Activated T-helper 17 cell treated with anti-CD3 and anti-CD28 coated beads, Interleukin-2, amount 50 U/mL, for 72 hours (primary cell): Measurements from ENCODE around the gene PRPF19. TPM values are rescaled to one million over a fixed set of nuclear protein-coding genes. Genes with fewer than 3 reads are reported as not detected.
"Not testable (repeated sequence)": the region's sequence is repeated elsewhere in the genome, so short reads cannot be mapped to it uniquely, and the experiment has no call there.

Source experiments
- ATAC-seq: fragments of 150-1000 bp; cut with Tn5 transposase; replicated peaks from 2 replicates; pipeline ENCODE4 v1.10.0; 2021; ENCODE audit warnings: mild to moderate bottlenecking, moderate library complexity
- H3K27ac Mint-ChIP-seq: one replicate; pipeline ENCODE4 v1.8.0; 2022; ENCODE audit warnings: mixed read lengths
- H3K27me3 Mint-ChIP-seq: one replicate; pipeline ENCODE4 v1.8.0; 2022; ENCODE audit warnings: mixed read lengths
- H3K36me3 Mint-ChIP-seq: one replicate; pipeline ENCODE4 v1.8.0; 2022; ENCODE audit warnings: low read depth, mild to moderate bottlenecking, mixed read lengths
- H3K4me1 Mint-ChIP-seq: one replicate; pipeline ENCODE4 v1.8.0; 2022; ENCODE audit warnings: mixed read lengths
- H3K4me3 Mint-ChIP-seq: one replicate; pipeline ENCODE4 v1.8.0; 2022; ENCODE audit warnings: mild to moderate bottlenecking, mixed read lengths
- H3K9me3 Mint-ChIP-seq: one replicate; pipeline ENCODE4 v1.8.0; 2022; ENCODE audit warnings: mixed read lengths
- total RNA-seq, 2 donors: library from RNA; stranded (reverse); gene quantifications; one replicate each; pipeline ENCODE4 v1.2.3, GENCODE V29; 2022

The PRPF19 gene
- total RNA-seq, 2 donors from 2014 or later: 80.2 to 165 TPM

DNA sequence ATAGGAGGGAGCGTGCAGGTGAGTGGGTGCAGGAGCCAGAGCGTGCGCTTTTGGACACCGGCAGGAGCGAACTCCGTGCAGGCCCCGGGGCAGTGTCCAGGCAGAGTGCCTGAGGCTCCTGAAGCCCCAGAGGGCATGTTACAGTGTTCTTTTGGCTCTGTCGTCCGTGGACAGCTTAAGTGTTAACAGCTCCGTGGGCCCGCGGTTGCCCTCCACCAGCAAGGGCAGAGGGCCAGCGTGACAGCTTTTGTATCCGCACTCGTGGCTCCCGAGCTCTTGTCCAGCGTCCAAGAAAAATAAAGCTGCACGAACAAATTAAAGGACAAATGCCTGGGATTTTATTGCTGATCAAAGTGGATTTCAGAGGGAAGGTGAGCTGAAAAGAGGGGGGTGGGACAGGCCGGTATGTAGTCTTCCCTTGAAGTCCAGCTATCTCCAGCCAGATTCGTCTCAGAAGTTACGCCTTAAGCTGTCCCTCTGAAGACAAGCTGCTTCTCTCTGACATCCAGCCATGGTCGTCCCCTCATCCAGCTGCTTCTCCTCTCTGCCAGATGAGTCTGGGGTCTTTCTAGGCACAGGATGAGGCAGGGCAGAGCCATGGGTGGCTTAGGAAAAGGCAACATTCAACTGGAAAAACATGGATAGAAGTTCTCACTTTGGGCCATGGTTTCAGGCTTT, 6.6 kb upstream of the PRPF19 start:
- H3K4me1 Mint-ChIP-seq: peaks cover 39% of the 10 kb centered on the region
- H3K27me3 Mint-ChIP-seq: no peaks in the 10 kb centered on the region
- H3K4me3 Mint-ChIP-seq: peak overlapping the region; percentile 93
- peak overlapping the region; percentile 90 for H3K27ac Mint-ChIP-seq
- peaks cover 18% of the 10 kb centered on the region for H3K36me3 Mint-ChIP-seq
- no peak for ATAC-seq
- H3K9me3 Mint-ChIP-seq: no peaks in the 10 kb centered on the region

DNA sequence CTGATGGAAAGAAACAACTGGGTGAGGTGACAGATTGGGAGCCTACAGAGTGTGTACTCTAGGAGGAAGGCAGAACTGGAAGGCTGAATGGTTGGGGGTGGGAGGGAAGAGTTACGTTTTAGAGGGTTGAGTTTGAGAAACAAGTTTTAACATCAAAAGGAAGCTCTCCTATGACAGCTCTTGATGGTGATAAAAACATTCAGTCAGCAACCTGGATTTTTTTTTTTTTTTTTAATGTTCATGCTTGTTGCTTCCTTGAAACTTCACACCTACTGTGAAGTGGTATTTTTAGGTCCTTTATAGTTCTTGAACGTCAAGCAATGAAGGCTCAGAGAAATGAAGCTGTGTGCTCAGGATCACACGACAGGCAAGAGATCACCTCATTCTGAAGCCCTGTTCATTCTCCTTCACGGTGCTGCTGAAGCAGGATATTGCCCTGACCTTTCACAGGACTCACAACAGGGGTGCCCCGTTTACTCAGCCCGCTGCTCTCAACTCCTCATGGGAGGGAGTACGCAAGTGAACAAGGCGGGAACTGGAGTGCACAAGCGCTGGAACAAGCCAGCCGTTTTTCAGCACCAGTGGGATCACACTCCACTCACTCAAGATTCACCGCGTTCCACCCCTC, 6.0 kb upstream of the PRPF19 start:
- H3K9me3 Mint-ChIP-seq: no peaks in the 10 kb centered on the region
- H3K4me1 Mint-ChIP-seq: peaks cover 39% of the 10 kb centered on the region
- ATAC-seq: no peak
- peaks cover 16% of the 10 kb centered on the region for H3K36me3 Mint-ChIP-seq
- H3K27me3 Mint-ChIP-seq: no peaks in the 10 kb centered on the region
- peak overlapping the region; percentile 93 for H3K4me3 Mint-ChIP-seq
- peak overlapping the region; percentile 77 for H3K27ac Mint-ChIP-seq

DNA sequence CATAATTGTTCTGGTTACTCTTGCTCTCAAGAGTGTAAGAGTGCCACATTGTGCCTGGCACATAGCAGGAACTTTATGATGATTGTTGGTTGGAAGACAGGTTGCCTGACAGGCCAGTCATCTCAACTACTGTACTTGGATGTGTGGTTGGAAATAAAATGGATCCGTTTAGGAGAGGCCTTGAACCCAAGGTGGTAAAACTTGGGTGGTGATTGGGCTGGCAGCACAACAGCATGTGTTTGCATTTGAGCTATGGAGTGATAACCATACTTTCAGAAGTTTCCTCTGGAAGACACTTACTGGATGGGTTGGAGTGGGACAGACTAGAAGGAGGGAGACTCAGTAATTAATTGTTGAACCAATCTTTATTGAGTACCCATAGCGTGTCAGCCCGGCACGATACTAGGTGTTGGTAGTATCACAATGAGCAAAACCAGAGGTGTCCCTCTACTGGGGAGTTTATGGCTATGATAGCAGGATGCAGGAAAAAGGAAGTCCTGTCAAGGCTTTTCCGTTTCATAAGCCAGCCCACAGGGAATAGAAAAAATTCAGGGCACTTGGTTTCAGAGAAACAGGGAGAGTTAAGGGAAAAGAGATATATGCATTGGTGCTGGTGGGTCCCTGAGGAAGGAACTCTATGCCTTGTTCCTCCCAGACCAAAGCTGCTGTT, 4.5 kb upstream of the PRPF19 start:
- no peaks in the 10 kb centered on the region for H3K27me3 Mint-ChIP-seq
- H3K27ac Mint-ChIP-seq: peak overlapping the region; percentile 44
- ATAC-seq: no peak
- H3K9me3 Mint-ChIP-seq: no peaks in the 10 kb centered on the region
- H3K4me1 Mint-ChIP-seq: peaks cover 27% of the 10 kb centered on the region
- H3K36me3 Mint-ChIP-seq: peaks cover 16% of the 10 kb centered on the region
- no peak overlapping the region for H3K4me3 Mint-ChIP-seq

DNA sequence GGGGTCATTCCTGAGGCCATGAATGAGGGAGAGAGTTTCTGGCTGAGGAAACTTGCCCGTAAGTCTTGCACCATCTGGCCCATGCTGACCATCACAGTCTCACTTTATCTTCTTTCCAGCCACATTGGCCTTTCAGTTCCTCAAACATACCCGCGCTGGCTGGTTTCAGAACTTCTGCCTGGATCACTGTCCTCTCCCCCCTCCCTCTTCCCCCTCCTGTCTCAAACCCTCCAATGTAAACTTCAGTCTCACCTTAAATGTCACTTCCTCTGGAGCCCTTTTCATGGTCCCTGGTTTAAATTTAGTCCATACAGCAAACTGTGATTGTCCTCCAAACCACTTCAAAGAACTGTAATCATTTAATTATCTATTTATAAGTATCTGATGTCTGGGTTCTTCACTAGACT, 3.9 kb upstream of the PRPF19 start:
- no peak for ATAC-seq
- Mint-ChIP-seq H3K9me3 (no peaks in the 10 kb centered on the region), H3K4me3 (no peak overlapping the region), H3K4me1 (peaks cover 26% of the 10 kb centered on the region), H3K27ac (peak overlapping the region; percentile 44), H3K36me3 (peaks cover 16% of the 10 kb centered on the region), H3K27me3 (no peaks in the 10 kb centered on the region)

DNA sequence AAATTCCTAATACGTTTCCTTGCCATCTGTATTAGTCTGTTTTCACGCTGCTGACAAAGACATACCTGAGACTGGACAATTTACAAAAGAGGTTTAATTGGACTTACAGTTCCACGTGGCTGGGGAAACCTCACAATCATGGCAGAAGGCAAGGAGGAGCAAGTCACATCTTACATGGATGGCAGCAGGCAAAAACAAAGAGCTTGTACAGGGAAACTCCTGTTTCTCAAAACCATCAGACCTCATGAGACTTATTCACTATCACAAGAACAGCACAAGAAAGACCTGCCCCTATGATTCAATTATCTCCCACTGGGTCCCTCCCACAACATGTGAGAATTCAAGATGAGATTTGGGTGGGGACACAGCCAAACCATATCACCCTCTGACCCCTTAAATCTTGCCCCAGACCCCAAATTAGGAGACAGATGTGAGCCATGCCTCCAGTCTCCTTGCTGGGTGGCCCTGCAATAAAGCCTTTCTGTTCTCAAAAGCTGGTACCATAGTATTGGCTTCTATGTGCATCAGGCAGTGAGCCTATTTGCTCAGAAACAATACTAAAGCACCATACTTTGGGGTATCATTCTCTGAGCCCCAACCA, 3.4 kb upstream of the PRPF19 start:
- peaks cover 24% of the 10 kb centered on the region for H3K4me1 Mint-ChIP-seq
- not testable (repeated sequence) for H3K4me3 Mint-ChIP-seq

DNA sequence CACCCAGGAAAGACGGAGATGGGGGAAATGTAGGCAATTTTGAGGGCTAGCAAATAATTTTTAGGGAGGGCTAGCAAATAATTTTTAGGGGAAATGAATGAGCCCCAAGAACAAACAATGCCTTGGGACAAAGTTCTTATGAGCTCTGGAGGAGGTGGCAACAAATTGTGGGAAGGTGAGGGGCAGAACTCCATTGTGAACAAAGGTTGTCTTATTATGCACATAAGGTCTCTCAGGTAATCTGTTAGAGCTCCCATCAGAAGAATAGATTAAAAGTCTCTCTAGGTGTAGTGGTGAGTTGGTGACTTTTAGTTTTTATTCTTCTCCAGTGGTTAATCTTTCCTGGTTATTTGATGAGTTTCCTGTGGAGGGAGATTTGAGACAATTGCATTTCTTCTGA, 2.4 kb upstream of the PRPF19 start:
- Mint-ChIP-seq H3K4me3 (no peak overlapping the region), H3K27ac (peak overlapping the region; percentile 8)

More for the DNA sequence above, 3.4 kb upstream of the PRPF19 start:
- peaks cover 19% of the 10 kb centered on the region for H3K36me3 Mint-ChIP-seq
- H3K9me3 Mint-ChIP-seq, H3K27ac Mint-ChIP-seq, H3K27me3 Mint-ChIP-seq, ATAC-seq: not testable (repeated sequence)

DNA sequence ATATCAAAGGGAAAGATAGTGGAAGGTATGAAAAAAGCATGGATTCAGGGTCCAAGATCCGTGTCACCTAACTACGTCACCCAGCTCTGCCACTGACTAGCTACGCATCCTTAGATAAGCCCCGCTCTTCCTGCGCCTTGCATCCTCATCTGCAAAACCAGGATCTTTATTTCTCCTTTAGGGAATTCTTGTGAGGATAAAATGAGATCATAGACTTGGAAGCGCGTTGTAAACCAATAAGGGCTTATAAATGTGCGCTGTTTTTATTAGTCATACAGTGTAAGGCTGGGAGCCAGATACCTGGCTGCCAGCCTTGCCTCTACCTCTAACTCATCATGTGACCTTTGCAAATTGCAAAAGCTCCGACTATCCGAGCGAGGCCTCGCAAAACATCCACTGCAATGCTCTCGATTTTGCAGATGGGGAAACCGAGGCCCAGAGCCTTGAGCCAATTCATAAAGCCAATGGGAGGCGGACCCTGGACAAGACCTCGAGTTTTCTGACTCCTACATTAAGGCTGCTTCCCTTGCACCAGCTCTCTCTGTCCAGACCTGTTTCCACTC, 753 bp downstream of the PRPF19 start:
- ATAC-seq: peak; percentile 29
- peak overlapping the region; percentile 98 for H3K4me3 Mint-ChIP-seq

More for the DNA sequence above, 2.4 kb upstream of the PRPF19 start:
- no peaks in the 10 kb centered on the region for H3K9me3 Mint-ChIP-seq
- H3K27me3 Mint-ChIP-seq: no peaks in the 10 kb centered on the region
- H3K36me3 Mint-ChIP-seq: peaks cover 25% of the 10 kb centered on the region
- no peak for ATAC-seq
- H3K4me1 Mint-ChIP-seq: peaks cover 32% of the 10 kb centered on the region

DNA sequence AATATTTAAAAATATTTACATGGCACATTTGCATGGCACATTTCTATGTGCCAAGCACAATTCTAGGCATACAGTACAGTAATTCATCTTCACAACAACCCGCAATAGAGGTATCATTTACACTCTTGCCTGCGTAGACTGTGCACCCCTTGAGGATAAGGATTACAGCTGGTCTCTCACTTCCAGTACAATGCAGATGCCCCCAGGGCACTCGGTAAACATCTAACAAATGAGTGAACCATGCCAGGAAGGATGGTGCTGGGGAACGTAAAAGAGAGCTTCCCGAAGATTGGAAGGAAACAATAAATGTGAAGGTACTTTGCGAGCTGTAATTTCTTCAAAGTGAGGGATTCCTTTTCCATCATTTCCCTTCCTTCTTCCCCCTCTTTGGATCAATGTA, 1.3 kb downstream of the PRPF19 start:
- peaks cover 62% of the 10 kb centered on the region for H3K36me3 Mint-ChIP-seq
- H3K4me1 Mint-ChIP-seq: peaks cover 19% of the 10 kb centered on the region
- peak overlapping the region; percentile 98 for H3K4me3 Mint-ChIP-seq
- peak overlapping the region; percentile 97 for H3K27ac Mint-ChIP-seq
- H3K9me3 Mint-ChIP-seq: no peaks in the 10 kb centered on the region
- ATAC-seq: no peak
- H3K27me3 Mint-ChIP-seq: no peaks in the 10 kb centered on the region

More for the DNA sequence above, 753 bp downstream of the PRPF19 start:
- peaks cover 56% of the 10 kb centered on the region for H3K36me3 Mint-ChIP-seq
- H3K27me3 Mint-ChIP-seq: no peaks in the 10 kb centered on the region
- H3K9me3 Mint-ChIP-seq: no peaks in the 10 kb centered on the region
- peaks cover 22% of the 10 kb centered on the region for H3K4me1 Mint-ChIP-seq
- peak overlapping the region; percentile 97 for H3K27ac Mint-ChIP-seq

DNA sequence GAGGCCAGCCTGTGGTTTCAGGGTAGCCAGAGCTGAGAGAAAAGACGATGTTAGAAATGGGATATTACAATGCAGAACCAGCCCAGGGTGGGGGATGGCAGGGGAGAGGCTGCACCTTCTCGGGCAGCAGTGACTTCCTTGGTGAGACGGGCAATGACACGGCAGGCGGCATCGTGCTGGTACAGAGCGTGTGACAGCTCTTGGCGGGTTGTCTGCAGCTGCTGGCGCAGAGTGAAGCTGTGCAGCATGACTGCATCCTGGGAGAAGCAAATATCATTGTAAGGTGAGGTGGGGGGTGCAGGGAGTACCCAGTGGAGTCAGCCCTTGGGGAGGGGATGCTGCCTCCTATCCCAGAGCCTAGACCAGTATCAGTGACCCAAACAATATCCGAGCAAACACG, 3.8 kb downstream of the PRPF19 start:
- peaks cover 22% of the 10 kb centered on the region for H3K4me1 Mint-ChIP-seq
- ATAC-seq: no peak
- H3K27ac Mint-ChIP-seq: peak overlapping the region; percentile 97
- H3K9me3 Mint-ChIP-seq: no peaks in the 10 kb centered on the region
- peaks cover 86% of the 10 kb centered on the region for H3K36me3 Mint-ChIP-seq
- no peak overlapping the region for H3K4me3 Mint-ChIP-seq
- no peaks in the 10 kb centered on the region for H3K27me3 Mint-ChIP-seq

DNA sequence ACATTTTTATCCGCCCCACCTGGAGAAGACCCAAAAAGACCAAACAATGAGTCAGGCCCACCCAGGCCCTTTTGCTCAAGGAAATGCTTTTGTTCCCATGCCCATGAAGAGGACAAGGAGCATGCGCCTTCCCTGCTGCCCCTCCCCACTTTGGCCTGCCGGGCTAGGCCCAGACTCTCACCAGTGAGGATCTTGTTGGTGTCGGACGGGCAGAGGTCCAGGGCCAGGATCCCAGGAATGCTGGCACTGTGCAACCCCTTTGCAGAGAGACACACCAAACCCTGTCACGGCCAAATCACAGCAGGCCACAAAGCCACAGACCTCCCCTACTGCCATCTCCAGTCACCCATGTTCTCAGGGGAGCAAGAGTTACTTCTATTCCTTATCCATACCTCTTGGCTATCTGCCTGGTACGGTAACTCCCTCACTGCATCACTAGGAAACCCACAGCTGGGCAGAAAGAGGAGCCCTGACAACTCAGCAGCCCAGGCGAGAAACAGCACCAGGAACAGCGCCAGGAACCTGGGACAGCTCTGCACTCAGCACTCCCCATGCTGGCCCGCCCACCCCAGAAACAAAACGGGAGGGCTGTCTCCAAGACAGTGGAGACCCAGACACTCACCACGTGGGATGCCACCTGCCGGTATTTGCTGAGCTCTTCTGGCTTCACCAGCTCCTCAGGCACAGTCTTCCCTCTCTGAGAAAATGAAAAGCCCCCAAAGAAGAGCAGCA, 5.5 kb downstream of the PRPF19 start:
- peaks cover 24% of the 10 kb centered on the region for H3K4me1 Mint-ChIP-seq
- ATAC-seq: no peak
- no peak overlapping the region for H3K4me3 Mint-ChIP-seq
- no peaks in the 10 kb centered on the region for H3K9me3 Mint-ChIP-seq
- no peaks in the 10 kb centered on the region for H3K27me3 Mint-ChIP-seq
- peak overlapping the region; percentile 50 for H3K27ac Mint-ChIP-seq
- peaks cover 99% of the 10 kb centered on the region for H3K36me3 Mint-ChIP-seq

DNA sequence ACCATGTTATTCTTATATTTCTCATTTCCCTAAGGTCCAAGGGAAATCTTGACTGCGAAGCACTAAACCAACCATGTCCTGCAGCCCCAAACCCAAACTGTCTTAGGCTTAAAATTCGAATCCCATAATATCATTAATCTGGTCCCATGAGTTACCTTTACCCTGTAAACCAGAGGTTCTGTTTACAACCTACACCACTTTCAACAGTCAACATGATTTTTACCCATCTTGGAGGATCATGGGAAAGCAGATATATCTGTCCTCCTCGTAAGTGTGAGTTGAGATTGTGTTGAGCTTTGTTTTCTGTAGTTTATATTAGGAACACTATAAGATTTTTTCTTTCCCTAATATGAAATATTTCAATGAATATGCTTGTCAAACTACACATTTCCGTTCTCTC, 6.4 kb downstream of the PRPF19 start:
- Mint-ChIP-seq H3K27ac (peak overlapping the region; percentile 50), H3K36me3 (peaks cover 99% of the 10 kb centered on the region), H3K4me3 (no peak overlapping the region), H3K9me3 (no peaks in the 10 kb centered on the region), H3K4me1 (peaks cover 17% of the 10 kb centered on the region), H3K27me3 (no peaks in the 10 kb centered on the region)
- ATAC-seq: no peak

DNA sequence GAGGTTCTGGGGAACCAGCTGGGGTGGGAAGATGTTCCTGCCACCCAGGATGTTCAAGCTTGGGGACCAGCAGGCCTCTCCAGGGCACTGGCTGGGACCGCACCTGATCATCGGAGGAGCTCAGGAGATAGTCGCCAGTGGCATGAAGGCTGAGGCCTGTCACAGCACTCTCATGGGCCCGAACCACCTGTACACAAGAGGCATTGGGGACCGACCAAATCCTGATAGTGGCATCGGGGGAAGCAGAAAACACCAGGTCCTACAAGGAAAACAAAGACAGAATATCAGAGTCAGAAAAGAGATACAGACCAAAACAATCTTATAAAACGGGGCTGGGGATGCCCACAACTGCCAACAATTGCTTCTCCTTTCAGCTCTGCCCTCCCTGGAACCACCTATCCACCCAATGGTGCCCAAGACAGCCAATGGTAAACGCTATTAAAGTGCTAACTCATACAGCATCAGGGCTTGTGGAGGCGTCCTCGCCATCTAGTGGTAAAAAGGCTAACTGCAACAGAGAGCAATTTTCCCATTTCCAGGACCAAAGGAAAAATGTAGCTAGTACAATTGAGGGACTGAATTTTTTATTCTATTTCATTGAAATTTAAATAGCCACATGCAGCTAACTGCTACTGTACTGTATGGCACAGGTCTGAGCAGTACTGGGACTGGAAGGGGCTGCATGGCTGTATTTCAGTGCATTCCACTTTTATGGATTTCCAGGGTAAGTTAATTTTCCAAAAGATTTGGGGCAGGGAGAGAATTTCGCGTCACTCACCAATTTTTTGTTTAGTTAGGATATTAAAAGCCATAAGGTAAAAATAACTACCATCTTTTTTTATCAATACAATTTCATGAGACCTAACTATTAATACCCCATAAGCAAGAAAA, 7.1 kb downstream of the PRPF19 start:
- ATAC-seq: peak; percentile 58
- Mint-ChIP-seq H3K9me3 (no peaks in the 10 kb centered on the region), H3K36me3 (peaks cover 100% of the 10 kb centered on the region), H3K27me3 (no peaks in the 10 kb centered on the region), H3K4me3 (no peak overlapping the region), H3K27ac (no peak overlapping the region), H3K4me1 (peaks cover 14% of the 10 kb centered on the region)

DNA sequence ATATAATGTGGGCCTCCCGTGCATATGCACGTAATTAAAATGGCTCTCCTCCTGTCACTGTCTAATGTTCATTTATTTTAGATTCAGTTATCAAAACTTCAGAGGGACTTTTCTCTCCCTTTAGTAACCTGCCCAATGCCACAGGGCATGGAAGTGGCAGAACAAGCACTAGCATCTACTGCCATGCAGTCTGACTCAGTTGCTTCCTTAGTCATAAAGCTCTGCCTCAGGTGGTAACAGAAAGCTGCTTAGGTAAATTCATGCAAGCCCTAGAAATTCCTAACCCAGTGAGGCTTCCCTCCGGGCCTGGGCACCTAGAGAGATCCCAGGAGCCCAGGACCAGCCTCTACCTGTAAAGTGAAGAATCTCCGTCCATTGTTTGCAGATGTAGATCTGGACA, 8.9 kb downstream of the PRPF19 start:
- H3K4me1 Mint-ChIP-seq: peaks cover 4% of the 10 kb centered on the region
- no peaks in the 10 kb centered on the region for H3K9me3 Mint-ChIP-seq
- no peaks in the 10 kb centered on the region for H3K27me3 Mint-ChIP-seq
- no peak overlapping the region for H3K4me3 Mint-ChIP-seq
- H3K36me3 Mint-ChIP-seq: peaks cover 100% of the 10 kb centered on the region
- ATAC-seq: no peak
- H3K27ac Mint-ChIP-seq: peak overlapping the region; percentile 47
